ENCODE results near the gene DUOXA1.

- peak in 1 of 3 experiments; percentile 1 for TF ChIP-seq CTCF (optimal IDR thresholded peaks at IDR 0.05 in 1 of 3, IDR thresholded peaks at IDR 0.05 in 1 of 3, conservative IDR thresholded peaks at IDR 0.05 in 1 of 3; ENCODE audit: extremely low read depth in 1 of 3, insufficient read depth in 2 of 3, low read length in 3 of 3)
- no peak for TF ChIP-seq EZH2 (IDR thresholded peaks at IDR 0.05; ENCODE audit: low read length)
Measured at GRCh38 chr15:45129651-45130129, at the start of gene DUOXA1, which contains the start of gene DUOX1.

All from keratinocyte (primary cell).